HG02885 (cell line): ENCODE measurements around the gene AMBRA1.

Experiments used
- ATAC-seq: cut with Tn5 transposase; IDR thresholded peaks from one replicate; pipeline ENCODE4 v1.9.1; 2021; ENCODE audit warnings: mild to moderate bottlenecking; ENCODE audit not compliant: unreplicated experiment, poor library complexity

AMBRA1 gene

GRCh38 chr11:46593550-46594373, at the start of gene AMBRA1:
AMBRA1 (minus strand) TSS chr11:46594023; CDS start chr11:46548380, 45,643 bp downstream.
- ATAC-seq = peak; percentile 83

- no peak for ATAC-seq
Measured at GRCh38 chr11:46643531-46643930, 49.7 kb upstream of the AMBRA1 start.

- ATAC-seq = no peak
Measured at GRCh38 chr11:46642627-46643335, 49.0 kb upstream of the AMBRA1 start.

GRCh38 chr11:46641639-46642038, 47.8 kb upstream of the AMBRA1 start:
- no peak for ATAC-seq

GRCh38 chr11:46640036-46640788, 46.4 kb upstream of the AMBRA1 start:
- ATAC-seq = no peak

GRCh38 chr11:46639197-46639839, 45.5 kb upstream of the AMBRA1 start:
- no peak for ATAC-seq

GRCh38 chr11:46637546-46637945, 43.7 kb upstream of the AMBRA1 start:
- no peak for ATAC-seq

GRCh38 chr11:46635557-46636139, 41.8 kb upstream of the AMBRA1 start:
- no peak for ATAC-seq

GRCh38 chr11:46633291-46634217, 39.7 kb upstream of the AMBRA1 start:
- no peak for ATAC-seq

GRCh38 chr11:46632502-46632901, 38.7 kb upstream of the AMBRA1 start:
- no peak for ATAC-seq

- ATAC-seq = no peak
Measured at GRCh38 chr11:46631676-46632075, 37.9 kb upstream of the AMBRA1 start.

GRCh38 chr11:46630237-46630636, 36.4 kb upstream of the AMBRA1 start:
- ATAC-seq = no peak

GRCh38 chr11:46628961-46629360, 35.1 kb upstream of the AMBRA1 start:
- ATAC-seq = no peak

- no peak for ATAC-seq
Measured at GRCh38 chr11:46625406-46625805, 31.6 kb upstream of the AMBRA1 start.

GRCh38 chr11:46618837-46619236, 25.0 kb upstream of the AMBRA1 start:
- no peak for ATAC-seq

GRCh38 chr11:46617972-46618314, 24.1 kb upstream of the AMBRA1 start:
- no peak for ATAC-seq

- ATAC-seq = peak; percentile 97
Measured at GRCh38 chr11:46617134-46617971, 23.5 kb upstream of the AMBRA1 start, which contains the start of the genes ATG13 and HARBI1. ATG13 (plus strand) TSS chr11:46617553; CDS start chr11:46644292, 26,739 bp downstream. HARBI1 (minus strand) TSS chr11:46617227; CDS start chr11:46616237, 990 bp downstream.

- no peak for ATAC-seq
Measured at GRCh38 chr11:46616551-46617133, 22.8 kb upstream of the AMBRA1 start.
